GM10248 (cell line): ENCODE measurements around the gene ACO2.
A peak's percentile ranks its signal among the peaks of the same experiment; 100 is the strongest.

Experiments used
- CTCF ChIA-PET: fragments of 300-600 bp; sonication (Branson Sonifier 250); formaldehyde crosslinking; extraction: SDS; loops from one replicate; lab custom pipeline; 2021; ENCODE audit warnings: antibody characterized with exemption; lab: Yijun Ruan, JAX
- POLR2A ChIA-PET: fragments of 350-650 bp; sonication (Branson Sonifier 250); formaldehyde crosslinking; extraction: SDS; loops from one replicate; lab custom pipeline; 2020; ENCODE audit warnings: antibody characterized with exemption; lab: Yijun Ruan, JAX
- DNase-seq: peaks from one replicate; pipeline ENCODE4 v3.0.0; 2012; ENCODE audit errors: extremely low spot score
- CTCF ChIP-seq: IDR thresholded peaks from 2 replicates; pipeline ENCODE4 v1.5.1; 2012; ENCODE audit warnings: mild to moderate bottlenecking, low read depth; ENCODE audit errors: extremely low read depth, missing control alignments, control extremely low read depth

ACO2 gene

DNA sequence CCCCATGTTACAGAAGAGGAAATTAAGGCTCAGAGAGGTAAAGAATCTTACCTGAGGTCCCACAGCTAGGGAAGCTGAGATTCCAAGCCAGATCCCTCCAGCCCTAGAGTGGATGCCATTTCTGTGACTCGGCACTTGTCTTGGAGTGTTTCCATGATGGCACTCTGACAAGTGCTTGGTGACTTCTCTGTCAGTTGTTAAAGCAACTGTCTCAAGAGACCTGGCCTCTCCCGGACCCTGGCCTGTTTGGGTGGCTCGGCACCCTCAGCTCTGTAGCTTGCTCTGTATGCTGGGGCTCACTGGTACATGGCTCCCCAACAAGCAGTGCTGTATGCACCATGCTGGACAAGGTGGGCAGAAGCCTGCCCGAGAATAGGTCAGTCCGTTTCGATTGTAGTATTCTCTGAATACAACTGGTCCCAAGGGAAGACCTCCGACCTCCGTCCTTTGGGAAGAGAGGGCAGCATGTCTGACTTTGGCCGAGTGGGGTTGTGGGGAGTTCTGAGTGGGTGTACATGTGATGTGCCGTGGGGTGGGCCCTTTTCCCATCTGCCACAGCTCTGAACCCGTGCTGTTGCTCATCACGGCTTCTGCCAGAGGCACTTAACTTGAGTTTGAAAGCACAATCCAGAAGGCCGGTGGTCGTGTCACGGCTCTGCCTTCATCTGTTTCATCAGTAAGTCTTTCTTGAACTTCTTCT, 12.4 kb downstream of the ACO2 start:
- no peak for TF ChIP-seq CTCF
- ChIA-PET CTCF (interaction anchor here (1.0 to 6.0 kb wide), 6 partner anchors 13 to 78 kb away, joined by 3 to 42 read pairs (median 7); partner anchors contain the start of genes ACO2 and PHF5A), POLR2A (no interaction called here)
- no peak for DNase-seq

DNA sequence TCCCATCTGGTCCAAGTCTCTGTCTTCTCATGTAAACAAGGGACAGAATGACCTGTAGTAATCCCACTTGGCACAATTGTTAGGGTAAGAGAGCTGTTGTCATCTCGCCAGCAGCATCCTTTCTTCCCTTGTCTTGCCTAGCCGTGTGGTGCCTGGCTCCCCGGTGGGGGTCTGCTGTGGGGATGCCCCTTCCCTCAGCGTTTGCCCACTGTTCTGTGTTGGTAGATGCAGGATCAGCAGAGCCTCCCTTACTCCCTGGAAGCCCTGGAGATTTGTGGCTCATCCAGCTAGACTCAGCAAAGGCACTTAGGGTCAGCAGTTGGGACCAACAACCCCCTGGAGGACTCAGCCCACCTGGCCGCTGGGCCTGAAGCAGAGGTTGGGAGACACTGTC, 13.0 kb downstream of the ACO2 start:
- TF ChIP-seq CTCF = no peak
- ChIA-PET POLR2A (interaction anchor here (0.6 to 1.0 kb wide), 2 partner anchors 13 to 19 kb away, joined by 3 read pairs; partner anchors contain the start of genes ACO2 and PHF5A), CTCF (interaction anchor here (0.6 to 2.9 kb wide), 7 partner anchors 9 to 62 kb away, joined by 3 to 15 read pairs (median 3); partner anchors contain the start of genes ACO2, PHF5A and POLR3H)
- no peak for DNase-seq

- CTCF ChIA-PET = interaction anchor here (0.6 to 2.9 kb wide), 6 partner anchors 9 to 61 kb away, joined by 3 to 15 read pairs (median 4); partner anchors contain the start of genes ACO2, PHF5A and POLR3H
- peak; percentile 57 for DNase-seq
- POLR2A ChIA-PET = interaction anchor here (0.6 to 1.0 kb wide), 2 partner anchors 14 to 20 kb away, joined by 3 read pairs; partner anchors contain the start of genes ACO2 and PHF5A
- no peak for TF ChIP-seq CTCF
Measured at GRCh38 chr22:41482319-41482935, 13.5 kb downstream of the ACO2 start.

DNA sequence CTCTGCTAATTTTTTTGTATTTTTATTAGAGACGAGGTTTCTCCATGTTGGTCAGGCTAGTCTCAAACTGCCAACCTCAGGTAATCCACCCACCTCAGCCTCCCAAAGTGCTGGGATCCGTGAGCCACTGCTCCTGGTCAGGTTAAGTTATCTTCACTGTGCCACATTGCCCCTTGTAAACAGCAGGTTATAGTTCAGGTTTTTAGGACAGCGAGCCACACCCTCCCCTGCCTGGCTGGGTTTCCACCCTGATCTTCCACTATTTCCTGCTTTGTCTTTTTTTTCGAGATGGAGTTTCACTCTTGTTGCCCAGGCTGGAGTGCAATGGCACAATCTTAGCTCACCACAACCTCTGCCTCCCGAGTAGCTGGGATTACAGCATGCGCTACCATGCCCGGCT, 16.1 kb downstream of the ACO2 start:
- CTCF ChIA-PET = interaction anchor here (1.0 to 1.2 kb wide), 2 partner anchors 33 to 81 kb away, joined by 3 to 4 read pairs; no protein-coding TSS in a partner anchor

GRCh38 chr22:41487037-41487935, 18.4 kb downstream of the ACO2 start:
- POLR2A ChIA-PET = interaction anchor here (0.6 kb wide), 1 partner anchor 137 kb away, joined by 3 read pairs; no protein-coding TSS in a partner anchor
- CTCF ChIA-PET = interaction anchor here (2.2 kb wide), 1 partner anchor 39 kb away, joined by 6 read pairs; no protein-coding TSS in a partner anchor
- no peak for TF ChIP-seq CTCF
- DNase-seq = no peak

More for the DNA sequence above, 16.1 kb downstream of the ACO2 start:
- DNase-seq = no peak
- POLR2A ChIA-PET = no interaction called here
- TF ChIP-seq CTCF = no peak

GRCh38 chr22:41488076-41488475, 19.2 kb downstream of the ACO2 start:
- no peak for TF ChIP-seq CTCF
- ChIA-PET CTCF (interaction anchor here (1.4 to 2.2 kb wide), 3 partner anchors 9 to 38 kb away, joined by 6 to 7 read pairs (median 7); no protein-coding TSS in a partner anchor), POLR2A (no interaction called here)
- no peak for DNase-seq
